ENCODE results near the gene DGKZ. TPM values are rescaled to one million over a fixed set of nuclear protein-coding genes. Genes with fewer than 3 reads are reported as not detected.
A peak's percentile ranks its signal among the peaks of the same experiment; 100 is the strongest.

Gene DGKZ
- total and polyA plus RNA-seq, 4 donors, result 15.8 to 61.1 (median 34.8) TPM

- no peak overlapping the region for H3K4me3 ChIP-seq (ENCODE audit: low read length in 2 of 2)
- H3K4me1 ChIP-seq (ENCODE audit: control insufficient read depth in 1 of 2, insufficient read depth in 2 of 2, low read length in 2 of 2), result no peaks in the 10 kb centered on the region
- DNase-seq (peak in 1 of 2 donors; percentile 23), ATAC-seq (ENCODE audit: low FRiP score) (no peak)
- H3K9me3 ChIP-seq (ENCODE audit: control insufficient read depth, low read length), result no peaks in the 10 kb centered on the region
- H3K27me3 ChIP-seq (ENCODE audit: control insufficient read depth in 1 of 2, insufficient read depth in 2 of 2, low read length in 1 of 2), result no peaks in the 10 kb centered on the region
- WGBS, 2 donors, result 56 to 64% methylated on average over 6 of the region's 6 CpGs
- intact Hi-C loops (cut with DNase I), result loop anchor here in 1 of 2 donors (10.0 kb wide), 1 partner anchor 62 kb away; no protein-coding TSS in a partner anchor
- no peak overlapping the region for H3K27ac ChIP-seq (ENCODE audit: low read depth in 1 of 2, low read length in 2 of 2)
- H3K36me3 ChIP-seq (ENCODE audit: control insufficient read depth in 1 of 2, insufficient read depth in 2 of 2, low read length in 1 of 2), result peaks cover 4 to 8% of the 10 kb centered on the region in 2 donors
Measured at GRCh38 chr11:46402957-46403902, 56.0 kb downstream of the DGKZ start.

GRCh38 chr11:46404476-46405017 lies 57.3 kb downstream of the DGKZ start:
- Histone ChIP-seq H3K4me3 (ENCODE audit: low read length in 2 of 2) (no peak overlapping the region), H3K4me1 (ENCODE audit: control insufficient read depth in 1 of 2, insufficient read depth in 2 of 2, low read length in 2 of 2) (no peaks in the 10 kb centered on the region), H3K27ac (ENCODE audit: low read depth in 1 of 2, low read length in 2 of 2) (no peak overlapping the region), H3K9me3 (ENCODE audit: control insufficient read depth, low read length) (no peaks in the 10 kb centered on the region), H3K36me3 (ENCODE audit: control insufficient read depth in 1 of 2, insufficient read depth in 2 of 2, low read length in 1 of 2) (peaks cover 4 to 13% of the 10 kb centered on the region in 2 donors), H3K27me3 (ENCODE audit: control insufficient read depth in 1 of 2, insufficient read depth in 2 of 2, low read length in 1 of 2) (no peaks in the 10 kb centered on the region)
- DNase-seq (no peak), ATAC-seq (ENCODE audit: low FRiP score) (no peak)
- 64 to 78% methylated on average over 5 of the region's 5 CpGs for WGBS, 2 donors
- intact Hi-C loops (cut with DNase I), result loop anchor here in 1 of 2 donors (10.0 kb wide), 1 partner anchor 60 kb away; no protein-coding TSS in a partner anchor

GRCh38 chr11:46407635-46408034 lies 60.4 kb downstream of the DGKZ start:
- H3K27me3 ChIP-seq (ENCODE audit: control insufficient read depth in 1 of 2, insufficient read depth in 2 of 2, low read length in 1 of 2), result no peaks in the 10 kb centered on the region
- H3K4me3 ChIP-seq (ENCODE audit: low read length in 2 of 2), result no peak overlapping the region
- H3K36me3 ChIP-seq (ENCODE audit: control insufficient read depth in 1 of 2, insufficient read depth in 2 of 2, low read length in 1 of 2), result peaks cover 4 to 10% of the 10 kb centered on the region in 2 donors
- DNase-seq (no peak), ATAC-seq (ENCODE audit: low FRiP score) (no peak)
- no peaks in the 10 kb centered on the region for H3K4me1 ChIP-seq (ENCODE audit: control insufficient read depth in 1 of 2, insufficient read depth in 2 of 2, low read length in 2 of 2)
- intact Hi-C loops (cut with DNase I), result loop anchor here in 1 of 2 donors (10.0 kb wide), 1 partner anchor 57 kb away; no protein-coding TSS in a partner anchor
- 65 to 76% methylated on average over 10 of the region's 10 CpGs for WGBS, 2 donors
- no peaks in the 10 kb centered on the region for H3K9me3 ChIP-seq (ENCODE audit: control insufficient read depth, low read length)
- H3K27ac ChIP-seq (ENCODE audit: low read depth in 1 of 2, low read length in 2 of 2), result no peak overlapping the region

GRCh38 chr11:46408407-46408986 lies 61.2 kb downstream of the DGKZ start:
- Histone ChIP-seq H3K9me3 (ENCODE audit: control insufficient read depth, low read length) (no peaks in the 10 kb centered on the region), H3K27ac (ENCODE audit: low read depth in 1 of 2, low read length in 2 of 2) (no peak overlapping the region), H3K27me3 (ENCODE audit: control insufficient read depth in 1 of 2, insufficient read depth in 2 of 2, low read length in 1 of 2) (no peaks in the 10 kb centered on the region), H3K36me3 (ENCODE audit: control insufficient read depth in 1 of 2, insufficient read depth in 2 of 2, low read length in 1 of 2) (peaks cover 4 to 7% of the 10 kb centered on the region in 2 donors), H3K4me3 (ENCODE audit: low read length in 2 of 2) (no peak overlapping the region), H3K4me1 (ENCODE audit: control insufficient read depth in 1 of 2, insufficient read depth in 2 of 2, low read length in 2 of 2) (no peaks in the 10 kb centered on the region)
- ATAC-seq (ENCODE audit: low FRiP score), result no peak
- WGBS, 2 donors, result 92 to 93% methylated on average over 6 of the region's 6 CpGs
- intact Hi-C loops (cut with DNase I), result loop anchor here in 1 of 2 donors (10.0 kb wide), 1 partner anchor 56 kb away; no protein-coding TSS in a partner anchor
- no peak for DNase-seq

GRCh38 chr11:46410021-46410420 lies 62.8 kb downstream of the DGKZ start:
- H3K36me3 ChIP-seq (ENCODE audit: control insufficient read depth in 1 of 2, insufficient read depth in 2 of 2, low read length in 1 of 2), result peaks cover 4 to 7% of the 10 kb centered on the region in 2 donors
- 67 to 71% methylated on average over 5 of the region's 5 CpGs for WGBS, 2 donors

GRCh38 chr11:46413760-46414465 lies 66.7 kb downstream of the DGKZ start:
- 94% methylated on average over 9 of the region's 9 CpGs for WGBS, 2 donors
- Histone ChIP-seq H3K9me3 (ENCODE audit: control insufficient read depth, low read length) (no peaks in the 10 kb centered on the region), H3K36me3 (ENCODE audit: control insufficient read depth in 1 of 2, insufficient read depth in 2 of 2, low read length in 1 of 2) (peaks cover 0 to 5% of the 10 kb centered on the region in 2 donors), H3K27me3 (ENCODE audit: control insufficient read depth in 1 of 2, insufficient read depth in 2 of 2, low read length in 1 of 2) (no peaks in the 10 kb centered on the region), H3K4me1 (ENCODE audit: control insufficient read depth in 1 of 2, insufficient read depth in 2 of 2, low read length in 2 of 2) (no peaks in the 10 kb centered on the region), H3K4me3 (ENCODE audit: low read length in 2 of 2) (no peak overlapping the region), H3K27ac (ENCODE audit: low read depth in 1 of 2, low read length in 2 of 2) (no peak overlapping the region)
- DNase-seq (no peak), ATAC-seq (ENCODE audit: low FRiP score) (no peak)
- intact Hi-C loops (cut with DNase I), result no loop called here

More at GRCh38 chr11:46410021-46410420, 62.8 kb downstream of the DGKZ start:
- no peak for ATAC-seq (ENCODE audit: low FRiP score)
- Histone ChIP-seq H3K4me3 (ENCODE audit: low read length in 2 of 2) (no peak overlapping the region), H3K9me3 (ENCODE audit: control insufficient read depth, low read length) (no peaks in the 10 kb centered on the region), H3K27ac (ENCODE audit: low read depth in 1 of 2, low read length in 2 of 2) (no peak overlapping the region), H3K4me1 (ENCODE audit: control insufficient read depth in 1 of 2, insufficient read depth in 2 of 2, low read length in 2 of 2) (no peaks in the 10 kb centered on the region), H3K27me3 (ENCODE audit: control insufficient read depth in 1 of 2, insufficient read depth in 2 of 2, low read length in 1 of 2) (no peaks in the 10 kb centered on the region)
- DNase-seq, result no peak
- intact Hi-C loops (cut with DNase I), result no loop called here

GRCh38 chr11:46414466-46414796 lies 67.2 kb downstream of the DGKZ start:
- WGBS, 2 donors, result 93 to 94% methylated on average over 5 of the region's 5 CpGs
- H3K27ac ChIP-seq (ENCODE audit: low read depth in 1 of 2, low read length in 2 of 2), result no peak overlapping the region
- DNase-seq (no peak), ATAC-seq (ENCODE audit: low FRiP score) (no peak)
- no peaks in the 10 kb centered on the region for H3K9me3 ChIP-seq (ENCODE audit: control insufficient read depth, low read length)
- H3K27me3 ChIP-seq (ENCODE audit: control insufficient read depth in 1 of 2, insufficient read depth in 2 of 2, low read length in 1 of 2), result no peaks in the 10 kb centered on the region
- H3K4me1 ChIP-seq (ENCODE audit: control insufficient read depth in 1 of 2, insufficient read depth in 2 of 2, low read length in 2 of 2), result no peaks in the 10 kb centered on the region
- peaks cover 0 to 5% of the 10 kb centered on the region in 2 donors for H3K36me3 ChIP-seq (ENCODE audit: control insufficient read depth in 1 of 2, insufficient read depth in 2 of 2, low read length in 1 of 2)
- intact Hi-C loops (cut with DNase I), result no loop called here
- no peak overlapping the region for H3K4me3 ChIP-seq (ENCODE audit: low read length in 2 of 2)

GRCh38 chr11:46414879-46415278 lies 67.6 kb downstream of the DGKZ start:
- DNase-seq, result no peak
- Histone ChIP-seq H3K4me1 (ENCODE audit: control insufficient read depth in 1 of 2, insufficient read depth in 2 of 2, low read length in 2 of 2) (no peaks in the 10 kb centered on the region), H3K36me3 (ENCODE audit: control insufficient read depth in 1 of 2, insufficient read depth in 2 of 2, low read length in 1 of 2) (peaks cover 0 to 5% of the 10 kb centered on the region in 2 donors), H3K27ac (ENCODE audit: low read depth in 1 of 2, low read length in 2 of 2) (no peak overlapping the region), H3K9me3 (ENCODE audit: control insufficient read depth, low read length) (no peaks in the 10 kb centered on the region), H3K4me3 (ENCODE audit: low read length in 2 of 2) (no peak overlapping the region), H3K27me3 (ENCODE audit: control insufficient read depth in 1 of 2, insufficient read depth in 2 of 2, low read length in 1 of 2) (no peaks in the 10 kb centered on the region)
- no peak for ATAC-seq (ENCODE audit: low FRiP score)
- intact Hi-C loops (cut with DNase I), result no loop called here
- WGBS, 2 donors, result 65% methylated on average over 3 of the region's 3 CpGs
